HepG2 (cell line): ENCODE results near the gene SRC. TPM values are rescaled to one million over a fixed set of nuclear protein-coding genes. Genes with fewer than 3 reads are reported as not detected.

Source experiments
- ATAC-seq: fragments of 200-7000 bp; cut with Tn5 transposase; 3 replicates; pipeline ENCODE4 v1.9.1; 2020; ENCODE audit warnings: mild to moderate bottlenecking, moderate library complexity
- BruUV-seq: library from RNA; stranded (reverse); fragments of 400-500 nt; replicated peaks from 2 replicates; lab custom pipeline; 2021; lab: Mats Ljungman, UMichigan
- CTCF ChIA-PET: fragments of 300-600 bp; formaldehyde crosslinking; extraction: SDS; loops from one replicate; lab custom pipeline; 2021; ENCODE audit warnings: low total read pairs, inconsistent platforms, low intra/inter-chr PET ratio; lab: Yijun Ruan, JAX
- POLR2A ChIA-PET: fragments of 350-600 bp; sonication (Branson Sonifier 250); formaldehyde crosslinking; loops from one replicate; lab custom pipeline; 2020; ENCODE audit warnings: antibody characterized with exemption, inconsistent platforms; lab: Yijun Ruan, JAX
- DNase-seq: peaks from one replicate; pipeline ENCODE4 v3.0.0-alpha.2; 2015; ENCODE audit warnings: low spot score
- FAIRE-seq: peaks from 3 replicates; lab custom pipeline; 2011; peaks lifted over from hg19 to GRCh38; lab: Jason Lieb, UNC
- H2AFZ ChIP-seq: one replicate; pipeline ENCODE4 v1.6.1; 2011; ENCODE audit warnings: low read length, inconsistent platforms
- H3K27ac ChIP-seq: fragments of 300-600 bp; 3 replicates; pipeline ENCODE4 v1.8.0; 2011; ENCODE audit warnings: mixed run types, mild to moderate bottlenecking, mixed read lengths, low read length, inconsistent platforms; ENCODE audit not compliant: insufficient read depth; ENCODE audit errors: extremely low read length
- H3K27me3 ChIP-seq, 2 experiments: fragments of 200-600 bp in 1 of 2; 2 replicates in 1 of 2; 3 replicates in 1 of 2; pipeline versions ENCODE4 v1.6.0 to v1.8.0; 2011; ENCODE audit warnings: low read length in 2 of 2, mild to moderate bottlenecking in 2 of 2, moderate library complexity in 2 of 2, inconsistent platforms in 1 of 2; ENCODE audit not compliant: insufficient read depth in 2 of 2, control insufficient read depth in 1 of 2
- H3K36me3 ChIP-seq, 2 experiments: fragments of 200-600 bp in 1 of 2; replicated peaks in 1 of 2; 2 replicates in 1 of 2; 3 replicates in 1 of 2; pipeline versions ENCODE4 v1.5.1 to v1.8.0; 2011; ENCODE audit warnings: low read length in 2 of 2, inconsistent platforms in 1 of 2; ENCODE audit not compliant: insufficient read depth in 2 of 2, control insufficient read depth in 1 of 2
- H3K4me1 ChIP-seq: 2 replicates; pipeline ENCODE4 v1.5.1; 2012; ENCODE audit warnings: low read length, inconsistent platforms; ENCODE audit not compliant: insufficient read depth
- H3K4me2 ChIP-seq: 2 replicates; pipeline ENCODE4 v1.6.0; 2011; ENCODE audit warnings: low read depth, low read length, inconsistent platforms
- H3K4me3 ChIP-seq, 3 experiments: fragments of 200-600 bp in 1 of 3; sonication (generic), shearing (Covaris generic) in 1 of 3; replicated peaks in 1 of 3; 2 replicates each; pipeline ENCODE4 v1.5.1; 2011 to 2016; ENCODE audit warnings: low read length in 3 of 3, inconsistent platforms in 2 of 3, low read depth in 2 of 3, mild to moderate bottlenecking in 2 of 3, control low read depth in 1 of 3, mixed read lengths in 1 of 3; ENCODE audit not compliant: insufficient read depth in 1 of 3
- H3K79me2 ChIP-seq: one replicate; pipeline ENCODE4 v1.6.1; 2011; ENCODE audit warnings: low read length, inconsistent platforms; ENCODE audit not compliant: insufficient read depth
- H3K9ac ChIP-seq: 2 replicates; pipeline ENCODE4 v1.6.0; 2011; ENCODE audit warnings: mild to moderate bottlenecking, low read depth, low read length, inconsistent platforms; ENCODE audit not compliant: insufficient read depth
- H3K9me3 ChIP-seq: 2 replicates; pipeline ENCODE4 v1.5.1; 2012; ENCODE audit warnings: mild to moderate bottlenecking, low read length
- H4K20me1 ChIP-seq: 2 replicates; pipeline ENCODE4 v1.6.0; 2011; ENCODE audit warnings: inconsistent platforms, mild to moderate bottlenecking, low read length, moderate library complexity; ENCODE audit not compliant: insufficient read depth
- ESRRA ChIP-seq: sonication (generic); formaldehyde crosslinking; IDR thresholded peaks from 2 replicates; pipeline ENCODE4 v1.5.1; 2020; ENCODE audit warnings: mild to moderate bottlenecking, low read depth, missing genetic modification reagents
- SALL2 ChIP-seq: sonication (generic); formaldehyde crosslinking; IDR thresholded peaks from 2 replicates; pipeline ENCODE4 v1.8.1; 2023; ENCODE audit warnings: mild to moderate bottlenecking, missing genetic modification reagents, inconsistent platforms
- ZNF17 ChIP-seq: sonication (generic); formaldehyde crosslinking; IDR thresholded peaks from 2 replicates; pipeline ENCODE4 v1.5.0; 2020; ENCODE audit warnings: mild to moderate bottlenecking, missing genetic modification reagents
- ZNF549 ChIP-seq: sonication (generic); formaldehyde crosslinking; IDR thresholded peaks from 2 replicates; pipeline ENCODE4 v1.5.0; 2020; ENCODE audit warnings: missing genetic modification reagents
- ZNF558 ChIP-seq: sonication (generic); formaldehyde crosslinking; IDR thresholded peaks from 2 replicates; pipeline ENCODE4 v1.9.0; 2022; ENCODE audit warnings: mild to moderate bottlenecking, missing genetic modification reagents, borderline replicate concordance
- ZNF674 ChIP-seq: sonication (generic); formaldehyde crosslinking; IDR thresholded peaks from 2 replicates; pipeline ENCODE4 v1.5.0; 2020; ENCODE audit warnings: low read depth, mild to moderate bottlenecking, missing genetic modification reagents
- ZSCAN30 ChIP-seq: sonication (generic); formaldehyde crosslinking; IDR thresholded peaks from 2 replicates; pipeline ENCODE4 v1.5.0; 2020; ENCODE audit warnings: mild to moderate bottlenecking, missing genetic modification reagents
- WGBS: methylation state at CpG from one replicate; pipeline ENCODE4 v1.1.6; 2017; ENCODE audit warnings: low lambda C conversion rate; 5-methylcytosine and 5-hydroxymethylcytosine counted together
- in situ Hi-C: cut with HindIII; loops from 2 replicates; pipeline ENCODE4 v1.10.0; 2017; ENCODE audit warnings: low pct_unique_long_range_greater_than_20kb; ENCODE audit not compliant: extremely low pct_ligation_motif_present
- intact Hi-C: fragments of 100-400 bp; cut with micrococcal nuclease; formaldehyde crosslinking; loops from one replicate; pipeline ENCODE4 v1.10.0; 2022; ENCODE audit not compliant: unreplicated experiment
- polyA plus RNA-seq, 8 experiments: library from polyadenylated mRNA; depleted of rRNA in 3 of 8; stranded (reverse) in 7 of 8; unstranded in 1 of 8; fragments of >200 nt; fragmentation: Illumina TruSeq in 4 of 8; extraction: Trizol in 4 of 8; gene quantifications; 2 replicates each; pipeline versions ENCODE4 v1.2.1 to v1.2.3, GENCODE V29; 2011 to 2016; ENCODE audit warnings: low read depth in 4 of 8, missing spikeins in 1 of 8, mixed read lengths in 1 of 8; ENCODE audit not compliant: insufficient read depth in 1 of 8
- total RNA-seq, 5 experiments: library from RNA; depleted of rRNA; stranded (reverse); fragments of >200 nt; fragmentation: Illumina TruSeq; extraction: Trizol; gene quantifications; 2 replicates each; pipeline ENCODE4 v1.2.3, GENCODE V29; 2016; ENCODE audit warnings: low read depth in 1 of 5
- TF ChIP-seq, protein P1 (sequence below): sonication (generic); formaldehyde crosslinking; IDR thresholded peaks from 2 replicates; pipeline ENCODE4 v1.8.1; 2022; ENCODE audit warnings: mild to moderate bottlenecking, missing genetic modification reagents
- TF ChIP-seq, protein P2 (sequence below): sonication (generic); formaldehyde crosslinking; IDR thresholded peaks from 2 replicates; pipeline ENCODE4 v1.5.0; 2020; ENCODE audit warnings: missing genetic modification reagents

The SRC gene
- total and polyA plus RNA-seq, 2 of the 13 experiments (the other 11 are each of a cell fraction or from before 2014, with no cell fraction given): 54.7 to 192 TPM

DNA sequence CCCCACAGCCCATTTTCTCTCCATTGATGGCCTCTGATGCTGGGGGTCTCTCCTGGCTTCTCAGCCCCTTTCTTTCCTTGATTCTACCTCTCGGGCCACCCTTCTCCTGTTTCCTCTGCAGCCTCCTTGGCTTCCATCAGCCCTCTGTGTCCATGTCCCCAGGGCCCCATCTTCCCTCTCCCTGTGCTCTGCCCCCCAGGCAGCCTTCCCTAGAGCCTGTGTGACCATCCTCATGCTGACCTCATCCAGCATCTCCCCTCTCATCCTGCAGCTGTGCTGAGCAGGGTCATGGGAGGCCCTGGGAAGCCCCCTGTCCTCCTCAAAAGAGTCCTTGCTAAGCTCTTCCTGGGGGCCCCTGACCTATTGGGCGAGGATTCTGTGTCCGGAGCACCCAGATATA, 101.7 kb downstream of the SRC start:
- Histone ChIP-seq H3K36me3 (no peaks in the 10 kb centered on the region), H3K4me3 (no peak overlapping the region), H3K4me2 (no peak overlapping the region), H3K79me2 (no peaks in the 10 kb centered on the region), H3K9me3 (no peaks in the 10 kb centered on the region), H4K20me1 (no peaks in the 10 kb centered on the region), H3K4me1 (no peaks in the 10 kb centered on the region), H2AFZ (no peak overlapping the region), H3K9ac (no peak overlapping the region), H3K27me3 (peaks cover 6 to 36% of the 10 kb centered on the region in 2 experiments; a peak in 4 of 5 replicates), H3K27ac (no peak overlapping the region)
- intact Hi-C loops (no loop called here), in situ Hi-C loops (no loop called here)
- WGBS: 15% methylated on average over 3 of the region's 3 CpGs
- DNase-seq: no peak
- FAIRE-seq: no peak
- no TSS peak for BruUV-seq
- TF ChIP-seq ZNF674 (CRISPR knock-in tag) (no peak), SALL2 (CRISPR knock-in tag) (no peak), ZNF17 (CRISPR knock-in tag) (no peak), ESRRA (CRISPR knock-in tag) (no peak), ZSCAN30 (CRISPR knock-in tag) (no peak), ZNF549 (no peak), ZNF558 (CRISPR knock-in tag) (no peak)
- TF ChIP-seq, protein P1, sequence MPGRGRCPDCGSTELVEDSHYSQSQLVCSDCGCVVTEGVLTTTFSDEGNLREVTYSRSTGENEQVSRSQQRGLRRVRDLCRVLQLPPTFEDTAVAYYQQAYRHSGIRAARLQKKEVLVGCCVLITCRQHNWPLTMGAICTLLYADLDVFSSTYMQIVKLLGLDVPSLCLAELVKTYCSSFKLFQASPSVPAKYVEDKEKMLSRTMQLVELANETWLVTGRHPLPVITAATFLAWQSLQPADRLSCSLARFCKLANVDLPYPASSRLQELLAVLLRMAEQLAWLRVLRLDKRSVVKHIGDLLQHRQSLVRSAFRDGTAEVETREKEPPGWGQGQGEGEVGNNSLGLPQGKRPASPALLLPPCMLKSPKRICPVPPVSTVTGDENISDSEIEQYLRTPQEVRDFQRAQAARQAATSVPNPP (CRISPR knock-in tag): no peak
- TF ChIP-seq, protein P2, sequence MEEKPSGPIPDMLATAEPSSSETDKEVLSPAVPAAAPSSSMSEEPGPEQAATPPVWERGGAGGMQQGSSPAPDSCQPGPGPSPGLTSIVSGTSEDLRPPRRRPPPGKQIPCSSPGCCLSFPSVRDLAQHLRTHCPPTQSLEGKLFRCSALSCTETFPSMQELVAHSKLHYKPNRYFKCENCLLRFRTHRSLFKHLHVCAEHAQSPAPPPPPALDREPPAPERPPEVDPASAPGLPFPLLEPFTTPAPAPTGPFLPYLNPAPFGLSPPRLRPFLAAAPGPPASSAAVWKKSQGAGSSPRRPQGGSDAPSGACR (CRISPR knock-in tag): no peak
- no peak for ATAC-seq
- ChIA-PET POLR2A (no interaction called here), CTCF (no interaction called here)
